GM18868 (cell line): ENCODE data around the gene MEA1.

Experiments used
- ATAC-seq: cut with Tn5 transposase; IDR thresholded peaks from one replicate; pipeline ENCODE4 v1.9.1; 2021; ENCODE audit warnings: mild to moderate bottlenecking, moderate library complexity; ENCODE audit not compliant: unreplicated experiment

The MEA1 gene

DNA sequence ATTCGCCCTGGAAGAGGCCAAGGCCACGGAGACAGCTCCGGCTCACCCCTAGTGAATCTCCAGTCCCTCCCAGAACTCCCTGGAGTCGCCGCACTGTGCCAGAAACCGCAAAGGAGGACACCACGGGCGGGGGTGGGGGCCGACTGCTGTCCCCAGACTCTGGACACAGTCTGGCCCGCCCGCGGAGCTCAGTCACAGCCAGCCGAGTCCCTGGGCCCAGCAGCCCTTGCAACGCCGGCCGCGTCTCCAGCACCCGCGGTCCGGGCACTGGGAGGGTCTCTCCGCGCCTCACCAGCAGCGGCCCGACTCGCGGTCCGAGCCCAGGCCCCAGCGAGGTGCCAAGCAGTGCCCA, 35.3 kb downstream of the MEA1 start:
- ATAC-seq: peak; percentile 14

DNA sequence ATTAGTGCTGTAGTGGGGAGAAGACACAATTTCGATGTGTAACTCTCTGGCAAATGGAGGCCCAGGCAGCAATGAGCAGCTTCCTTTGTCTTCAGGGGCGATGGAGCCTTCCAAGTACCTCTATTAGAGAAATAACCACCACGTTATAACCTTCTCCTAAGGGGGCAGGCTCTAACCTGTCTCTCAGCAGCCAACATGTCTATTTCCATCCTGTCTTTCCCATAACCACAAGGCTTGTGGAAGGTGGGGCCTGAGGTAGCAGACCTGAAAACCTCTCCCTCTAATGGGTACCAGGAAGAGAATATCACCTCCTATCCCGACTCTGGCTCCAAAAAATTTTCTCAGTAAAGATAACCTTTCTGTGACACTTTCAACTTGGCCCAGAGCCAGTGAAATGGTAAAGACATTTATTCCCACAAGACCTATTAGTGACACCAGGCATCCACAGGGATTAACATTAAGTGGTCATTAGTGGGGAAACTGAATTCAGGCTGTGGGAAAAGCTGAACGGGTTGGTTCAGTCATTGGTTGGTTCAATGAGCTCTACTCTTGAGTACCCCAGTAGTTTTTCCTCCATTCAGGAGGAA, 38.7 kb downstream of the MEA1 start:
- no peak for ATAC-seq

DNA sequence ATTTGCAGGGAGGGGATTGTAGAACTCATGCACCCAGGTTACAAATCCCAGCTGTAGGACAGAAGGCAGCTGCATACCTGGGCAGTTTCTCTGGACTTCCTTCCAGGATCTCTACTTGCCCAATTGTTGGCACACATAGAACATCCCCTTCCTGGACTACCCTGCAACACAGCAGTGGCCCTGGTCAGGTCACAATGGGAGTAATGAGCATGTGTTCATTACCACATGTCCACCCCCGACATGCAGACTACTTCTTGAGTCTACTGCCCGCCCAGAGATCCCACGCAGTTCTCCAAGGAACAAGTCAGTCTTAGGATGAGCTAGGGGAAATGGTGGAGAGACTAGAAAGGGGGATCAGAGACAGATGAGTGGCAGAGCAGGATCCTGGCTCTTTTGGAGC, 39.8 kb downstream of the MEA1 start:
- no peak for ATAC-seq

DNA sequence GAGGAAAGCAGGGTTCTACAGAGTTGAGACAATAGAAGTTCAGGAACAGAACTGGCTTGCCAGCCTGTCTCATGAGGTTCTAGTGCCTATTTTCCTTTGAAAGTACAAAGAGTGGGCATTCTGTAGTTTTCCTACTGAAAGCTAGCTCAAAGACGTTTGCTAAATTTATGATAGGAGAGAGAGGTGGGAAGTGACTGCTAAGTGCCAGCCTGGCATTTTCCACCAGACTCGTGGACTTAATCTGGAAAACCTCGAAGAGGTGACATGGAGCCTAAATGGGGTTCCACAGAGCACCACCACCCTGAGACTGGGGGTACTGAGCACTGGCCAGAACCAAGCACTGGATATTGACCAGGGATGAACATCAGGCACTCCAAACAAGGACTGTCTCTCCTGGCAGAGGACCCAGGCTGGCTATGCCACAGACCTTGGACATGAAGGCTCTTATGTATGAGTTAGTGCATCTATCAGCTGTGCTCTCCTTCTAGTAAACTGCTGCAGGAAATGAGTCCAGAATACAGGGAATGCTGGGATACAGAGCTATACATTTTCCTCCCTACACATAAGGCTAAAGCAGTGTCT, 41.9 kb downstream of the MEA1 start:
- ATAC-seq: no peak

DNA sequence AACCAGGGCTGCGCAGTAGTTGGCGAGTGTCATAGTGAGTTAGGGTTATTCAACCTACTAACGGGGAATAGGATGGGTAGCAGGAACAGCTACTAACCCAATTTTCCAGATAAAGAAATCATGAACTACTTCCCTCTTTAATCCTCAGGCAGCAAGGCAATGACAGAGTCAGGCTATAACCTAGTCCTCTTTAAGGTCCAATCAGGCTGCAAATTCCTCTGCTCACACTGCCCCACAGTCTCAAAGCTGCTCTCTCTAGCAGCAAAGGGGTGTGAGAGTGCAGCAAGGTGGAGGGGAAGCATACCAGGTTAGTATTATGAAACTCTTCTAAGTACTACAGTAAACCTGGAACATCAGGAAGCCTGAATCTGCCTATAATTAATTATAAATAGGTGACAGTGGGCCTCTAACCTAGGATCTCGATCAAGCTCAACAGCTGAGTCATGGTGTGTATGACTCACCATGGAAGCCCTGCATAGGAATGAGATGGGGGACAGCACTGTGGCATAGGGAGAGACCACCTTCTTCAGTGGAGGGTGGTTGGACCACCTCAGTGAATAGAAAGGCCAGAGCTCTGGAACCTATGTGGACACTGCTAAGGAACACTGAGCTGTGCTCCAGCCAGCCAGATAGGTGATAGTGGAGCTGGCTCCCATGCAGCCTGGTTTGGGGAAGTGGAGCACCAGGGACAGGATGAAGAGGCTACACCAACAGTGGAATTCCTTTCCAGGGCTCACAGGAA, 42.7 kb downstream of the MEA1 start:
- ATAC-seq: no peak

DNA sequence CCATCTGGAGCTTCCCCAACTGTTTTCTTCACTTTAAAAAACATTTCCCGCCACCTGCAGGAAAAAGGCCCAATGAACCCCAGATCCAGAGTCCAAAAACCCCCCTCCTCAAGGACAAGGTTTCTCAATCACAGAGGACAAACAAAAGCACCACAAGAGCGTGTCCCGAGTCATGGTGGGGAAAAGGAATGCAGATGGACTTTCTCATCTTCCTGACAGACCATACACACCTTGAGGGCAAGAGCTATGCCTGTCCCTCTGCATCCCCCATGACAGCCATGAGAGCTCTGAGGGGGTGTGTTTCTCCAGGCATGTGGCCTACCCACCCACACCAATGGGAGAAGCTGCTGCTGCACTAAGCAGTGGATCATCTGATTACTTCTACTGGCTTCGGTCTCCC, 43.8 kb downstream of the MEA1 start:
- ATAC-seq: no peak

DNA sequence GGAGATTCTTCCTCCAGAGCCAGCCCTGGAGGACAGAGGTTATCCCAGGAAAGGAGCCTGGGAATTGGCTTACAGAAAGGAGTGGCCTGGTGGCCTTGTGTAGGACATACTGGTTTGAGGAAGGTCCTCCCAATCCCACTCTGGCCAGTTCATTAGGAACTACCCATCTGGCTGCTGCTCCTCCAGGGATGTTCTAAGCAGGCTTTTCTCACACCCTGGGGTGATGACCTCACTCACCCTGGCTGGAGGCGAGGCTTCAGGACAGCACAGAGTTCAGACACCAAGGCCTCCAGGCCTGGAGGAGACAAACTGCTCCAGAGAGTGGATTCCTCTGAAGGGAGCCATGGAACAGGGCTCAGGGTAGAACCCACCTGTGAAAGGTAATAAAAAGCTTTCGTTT, 44.3 kb downstream of the MEA1 start:
- no peak for ATAC-seq

DNA sequence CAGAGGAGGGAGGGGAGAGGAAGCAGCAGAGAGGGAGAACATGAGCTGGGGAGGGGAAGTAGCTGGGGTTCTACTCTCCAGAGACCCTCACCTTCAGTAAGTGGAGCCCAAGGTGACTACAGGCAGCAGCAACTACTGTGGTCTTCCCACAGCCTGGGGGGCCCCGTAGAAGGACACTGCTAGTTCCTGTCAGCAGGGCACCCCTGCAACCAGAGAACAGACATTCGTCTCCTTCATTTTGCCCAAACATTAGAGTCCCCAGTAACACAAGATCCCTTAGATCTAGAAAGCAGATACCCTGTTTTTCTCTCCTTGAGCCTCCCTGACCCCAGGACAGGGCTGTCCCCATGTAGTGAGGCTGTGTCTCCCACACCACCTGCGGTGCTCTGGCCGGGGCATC, 45.0 kb downstream of the MEA1 start:
- ATAC-seq: no peak

DNA sequence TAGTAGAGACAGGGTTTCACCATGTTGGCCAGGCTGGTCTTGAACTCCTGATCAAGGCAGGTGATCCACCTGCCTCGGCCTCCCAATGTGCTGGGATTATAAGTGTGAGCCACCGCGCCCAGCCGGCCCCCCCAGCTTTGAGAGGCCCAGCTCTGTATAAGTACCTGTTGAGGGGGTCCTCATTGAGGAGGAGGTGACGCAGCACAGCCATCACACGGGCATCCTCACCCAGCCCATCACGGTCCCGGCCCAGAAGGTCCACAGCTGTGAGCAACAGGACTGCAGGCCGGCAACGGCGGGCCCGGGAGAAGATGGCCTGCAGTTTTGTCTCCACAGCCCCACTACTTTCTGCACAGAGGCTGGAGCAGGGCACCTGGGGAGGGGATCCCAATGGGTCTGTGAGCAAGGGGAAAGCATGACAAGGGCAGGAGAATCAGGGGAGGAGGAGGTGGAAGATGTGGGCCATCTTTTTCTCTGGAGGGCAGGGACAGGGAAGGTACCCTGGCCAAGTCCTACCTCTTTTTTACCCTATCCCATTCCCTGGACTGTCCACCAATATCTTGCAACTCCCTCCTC, 45.5 kb downstream of the MEA1 start:
- no peak for ATAC-seq

DNA sequence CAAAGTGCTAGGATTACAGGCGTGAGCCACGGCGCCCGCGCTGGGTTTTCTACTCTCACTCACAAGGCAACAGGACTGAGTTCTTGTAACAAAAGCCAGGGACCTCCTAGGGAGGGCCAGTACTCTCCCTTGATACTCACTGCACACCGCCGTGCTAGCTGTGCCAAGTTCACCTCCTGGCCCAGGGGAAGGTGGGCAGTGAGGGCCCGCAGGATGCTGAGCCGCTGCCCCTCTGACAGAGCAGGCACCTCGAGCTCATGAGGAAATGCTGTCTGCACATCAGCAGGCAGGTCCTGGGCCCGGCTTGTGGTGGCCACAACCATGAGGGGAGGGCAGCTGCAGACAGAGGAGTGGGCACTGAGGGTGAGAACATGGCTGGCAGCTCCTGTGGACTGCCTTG, 46.5 kb downstream of the MEA1 start:
- no peak for ATAC-seq

DNA sequence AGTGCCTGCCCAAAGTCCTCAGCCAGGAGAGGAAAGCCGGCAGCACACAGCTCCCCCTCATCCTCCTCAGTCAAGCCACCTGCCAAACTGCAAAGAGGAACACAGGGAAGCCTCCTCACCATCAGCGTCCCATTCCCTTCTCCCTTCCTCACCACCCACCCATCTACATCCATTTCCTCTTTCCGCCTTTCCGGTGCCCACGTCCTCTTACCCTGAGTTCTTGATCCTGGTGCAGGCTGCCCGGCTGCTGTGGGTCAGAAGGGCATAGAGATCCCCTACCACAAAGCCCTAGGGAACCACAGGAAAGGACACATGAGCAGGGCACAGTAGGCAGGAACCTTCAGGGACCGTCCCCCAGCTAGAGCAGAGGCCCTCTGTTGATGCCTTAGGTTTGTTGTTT, 47.2 kb downstream of the MEA1 start:
- ATAC-seq: no peak

DNA sequence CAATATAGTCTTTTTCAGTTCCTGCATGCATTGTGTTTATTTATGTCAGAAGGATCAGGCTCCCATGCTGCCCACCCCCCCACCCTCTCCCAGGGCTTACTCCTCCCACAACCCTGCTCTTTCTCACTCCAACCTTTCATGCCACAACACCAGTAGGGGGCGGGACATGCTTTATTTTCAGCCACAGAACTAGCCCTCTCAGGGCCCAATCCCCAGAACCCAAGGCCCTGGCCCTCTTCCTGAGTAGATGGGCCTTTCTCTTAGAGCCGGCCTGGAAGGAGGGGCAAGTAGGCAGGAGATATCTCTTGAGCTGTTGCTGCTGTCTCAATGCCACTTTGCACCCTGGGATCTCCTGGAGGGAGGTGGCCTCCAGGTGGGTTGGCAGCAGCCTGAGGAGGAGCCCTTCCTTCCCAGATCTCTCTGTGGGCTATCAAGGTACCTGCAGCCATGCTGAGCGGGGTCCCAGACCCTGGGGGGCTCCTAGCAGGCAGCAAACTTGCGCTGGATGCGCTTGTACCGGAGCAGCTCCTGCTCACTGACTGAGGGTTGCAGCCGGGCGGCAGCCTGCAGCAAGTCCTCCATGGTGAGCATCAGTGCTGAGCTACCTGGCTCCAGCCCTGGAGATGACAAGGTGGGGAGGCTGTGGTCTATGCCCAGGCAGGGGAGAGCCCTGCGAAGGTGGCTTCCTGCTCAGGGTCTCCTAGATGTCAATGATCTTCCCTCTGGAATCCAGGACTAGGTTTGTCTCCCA, 49.7 kb downstream of the MEA1 start:
- ATAC-seq: no peak

DNA sequence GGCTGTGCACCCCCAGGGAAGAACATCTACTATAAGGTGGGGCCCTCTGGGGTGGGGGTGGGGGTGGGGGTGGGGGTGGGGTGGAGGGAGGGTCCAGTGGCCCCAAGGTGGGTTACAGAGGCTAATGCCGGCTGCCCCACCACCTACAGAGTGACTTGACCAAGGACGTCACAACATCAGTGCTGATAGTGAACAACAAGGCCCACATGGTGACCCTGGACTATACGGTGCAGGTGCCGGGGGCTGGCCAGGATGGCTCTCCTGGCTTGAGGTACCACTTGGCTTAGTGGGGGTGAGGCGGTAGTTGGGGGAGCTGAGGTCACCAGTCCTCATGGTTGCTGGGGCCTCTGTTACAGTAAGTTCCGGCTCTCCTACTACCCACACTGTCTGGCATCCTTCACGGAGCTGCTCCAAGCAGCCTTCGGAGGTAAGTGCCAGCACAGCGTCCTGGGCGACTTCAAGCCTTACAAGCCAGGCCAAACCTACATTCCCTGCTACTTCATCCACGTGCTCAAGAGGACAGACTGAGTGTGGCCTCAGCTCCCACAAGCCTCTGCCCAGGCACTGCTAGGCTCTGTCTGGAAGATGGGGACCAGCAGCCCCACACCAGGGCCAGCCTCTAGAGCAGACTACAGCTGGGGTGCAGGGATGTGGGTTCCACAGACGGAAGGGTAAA, 50.4 kb downstream of the MEA1 start:
- ATAC-seq: no peak

DNA sequence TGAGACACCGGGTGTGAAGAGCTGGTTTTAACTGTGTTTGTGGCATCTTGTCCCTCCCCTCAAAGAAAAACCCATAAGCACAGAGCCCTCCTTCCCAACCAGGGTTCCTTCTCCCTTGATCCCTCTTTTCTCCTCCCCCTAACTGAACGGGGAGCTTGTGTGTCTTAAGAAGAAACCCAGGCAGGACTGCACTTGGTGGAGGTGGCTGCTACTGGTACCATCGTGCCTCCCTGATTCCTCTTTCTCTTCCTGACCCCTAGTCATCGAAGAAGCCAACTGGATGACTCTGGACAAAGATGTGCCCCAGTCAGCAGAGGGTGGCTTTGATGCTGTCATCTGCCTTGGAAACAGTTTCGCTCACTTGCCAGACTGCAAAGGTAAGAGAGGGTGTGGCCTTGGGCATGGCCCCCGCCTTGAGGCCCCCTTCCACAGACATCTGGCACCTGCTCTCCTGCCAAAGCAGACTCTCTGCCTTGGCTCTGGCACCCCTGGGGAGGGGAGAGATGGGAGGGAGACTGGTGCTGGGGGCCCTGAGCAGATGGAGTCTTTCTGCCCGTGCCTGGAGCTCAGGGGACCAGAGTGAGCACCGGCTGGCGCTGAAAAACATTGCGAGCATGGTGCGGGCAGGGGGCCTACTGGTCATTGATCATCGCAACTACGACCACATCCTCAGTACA, 51.1 kb downstream of the MEA1 start:
- no peak for ATAC-seq

DNA sequence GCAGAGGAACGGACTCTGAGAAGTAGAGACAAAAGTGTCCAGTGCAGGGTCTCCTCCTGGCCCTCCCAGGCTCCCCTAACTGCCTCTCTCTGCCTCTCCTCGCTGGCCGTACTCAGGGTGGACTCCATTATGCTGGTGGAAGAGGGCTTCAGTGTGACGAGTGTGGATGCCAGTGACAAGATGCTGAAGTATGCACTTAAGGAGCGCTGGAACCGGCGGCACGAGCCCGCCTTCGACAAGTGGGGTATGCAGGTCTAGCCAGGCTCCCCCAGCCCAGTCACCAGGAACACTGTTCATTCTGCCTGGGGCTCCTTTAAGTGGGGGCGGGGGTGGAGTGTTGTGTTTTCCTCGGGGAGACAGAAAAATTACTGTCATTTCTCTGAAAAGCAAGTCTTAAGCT, 51.6 kb downstream of the MEA1 start:
- ATAC-seq: no peak
